ENCODE measurements around the gene BRSK1.
"Not testable (repeated sequence)": the region's sequence is repeated elsewhere in the genome, so short reads cannot be mapped to it uniquely, and the experiment has no call there.

BRSK1 gene

DNA sequence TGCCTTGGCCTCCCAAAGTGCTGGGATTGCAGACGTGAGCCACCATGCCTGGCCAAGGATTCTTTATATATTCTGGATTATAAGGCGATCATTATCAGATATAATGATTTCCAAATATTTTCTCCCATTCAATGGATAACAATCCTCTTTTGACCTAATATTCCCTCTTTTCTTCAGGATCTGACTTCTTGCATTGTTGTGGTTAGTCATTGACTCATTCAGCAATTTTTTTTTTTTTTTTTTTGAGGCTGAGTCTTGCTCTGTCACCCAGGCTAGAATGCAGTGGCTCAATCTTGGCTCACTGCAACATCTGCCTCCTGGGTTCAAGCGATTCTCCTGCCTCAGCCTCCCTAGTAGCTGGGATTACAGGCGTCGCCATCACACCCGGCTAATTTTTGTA is 46.0 kb downstream of the BRSK1 start:
- DNase-seq (ENCODE audit: low read depth) = not testable (repeated sequence)

DNA sequence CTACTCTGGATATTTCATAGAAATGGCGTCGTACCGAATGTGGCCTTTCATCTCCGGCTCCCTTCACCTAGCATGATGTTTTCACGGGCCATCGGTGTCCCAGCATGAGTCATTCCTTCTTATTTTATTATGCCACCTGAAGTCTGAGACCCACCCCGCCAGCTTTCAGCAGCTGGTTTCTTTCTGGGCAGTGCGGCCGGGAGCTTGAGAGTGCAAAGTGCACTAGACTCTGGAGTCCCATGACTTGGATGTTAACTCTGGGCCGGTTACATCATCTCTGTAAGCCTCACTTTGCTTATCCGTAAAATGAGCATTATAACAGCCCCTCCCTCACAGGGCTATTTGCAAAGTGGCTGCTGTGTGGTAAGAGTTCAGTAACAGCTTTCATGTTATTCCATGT is 50.1 kb downstream of the BRSK1 start:
- DNase-seq (ENCODE audit: low read depth) = no peak

GRCh38 chr19:55336101-55336500 is 52.3 kb downstream of the BRSK1 start:
- no peak for DNase-seq (ENCODE audit: low read depth)

DNA sequence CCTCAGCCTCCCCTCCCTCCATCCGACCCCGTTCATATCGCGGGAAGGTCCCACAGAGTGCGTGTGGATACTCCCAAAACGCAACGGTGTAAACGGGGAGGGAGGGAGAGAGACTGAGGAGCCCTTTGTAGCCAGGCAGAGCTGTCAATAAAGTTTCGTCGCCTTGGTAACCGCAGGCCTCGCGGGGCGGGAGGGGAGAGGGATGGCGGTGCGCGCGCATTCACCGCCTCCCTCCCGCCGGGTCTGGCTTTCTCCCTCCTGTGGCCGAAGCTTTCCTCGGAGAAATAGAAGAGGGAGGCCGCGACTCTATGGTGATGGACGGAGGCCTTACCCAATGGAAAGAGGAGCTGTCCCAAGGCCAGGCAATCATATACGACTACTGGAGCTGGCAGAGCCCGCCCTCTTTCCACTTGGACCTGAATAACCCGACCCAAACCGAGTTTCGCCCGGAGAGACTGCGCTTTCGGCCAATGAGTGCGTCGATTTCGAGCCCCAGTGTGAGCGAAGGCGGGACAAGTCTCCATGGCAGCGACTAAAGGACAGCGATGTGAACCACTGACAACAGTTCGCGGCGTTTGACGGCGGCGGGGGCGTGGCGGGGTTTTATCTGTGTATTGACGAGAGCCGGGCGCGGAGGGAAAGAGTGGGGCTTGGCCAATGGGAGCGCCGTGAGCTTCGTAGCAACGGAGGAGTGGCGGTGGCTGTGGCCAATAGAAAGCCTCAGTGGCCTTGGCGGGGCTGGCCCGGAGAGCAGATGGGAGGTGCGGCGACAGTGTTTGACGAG is 55.5 kb downstream of the BRSK1 start, which contains the start of gene KMT5C:
Gene KMT5C, plus strand, starts transcription at position 772 of the 784 bp plus-strand sequence. CDS start 2,061 bp downstream, outside the sequence.
- DNase-seq (ENCODE audit: low read depth) = peak; percentile 100

DNA sequence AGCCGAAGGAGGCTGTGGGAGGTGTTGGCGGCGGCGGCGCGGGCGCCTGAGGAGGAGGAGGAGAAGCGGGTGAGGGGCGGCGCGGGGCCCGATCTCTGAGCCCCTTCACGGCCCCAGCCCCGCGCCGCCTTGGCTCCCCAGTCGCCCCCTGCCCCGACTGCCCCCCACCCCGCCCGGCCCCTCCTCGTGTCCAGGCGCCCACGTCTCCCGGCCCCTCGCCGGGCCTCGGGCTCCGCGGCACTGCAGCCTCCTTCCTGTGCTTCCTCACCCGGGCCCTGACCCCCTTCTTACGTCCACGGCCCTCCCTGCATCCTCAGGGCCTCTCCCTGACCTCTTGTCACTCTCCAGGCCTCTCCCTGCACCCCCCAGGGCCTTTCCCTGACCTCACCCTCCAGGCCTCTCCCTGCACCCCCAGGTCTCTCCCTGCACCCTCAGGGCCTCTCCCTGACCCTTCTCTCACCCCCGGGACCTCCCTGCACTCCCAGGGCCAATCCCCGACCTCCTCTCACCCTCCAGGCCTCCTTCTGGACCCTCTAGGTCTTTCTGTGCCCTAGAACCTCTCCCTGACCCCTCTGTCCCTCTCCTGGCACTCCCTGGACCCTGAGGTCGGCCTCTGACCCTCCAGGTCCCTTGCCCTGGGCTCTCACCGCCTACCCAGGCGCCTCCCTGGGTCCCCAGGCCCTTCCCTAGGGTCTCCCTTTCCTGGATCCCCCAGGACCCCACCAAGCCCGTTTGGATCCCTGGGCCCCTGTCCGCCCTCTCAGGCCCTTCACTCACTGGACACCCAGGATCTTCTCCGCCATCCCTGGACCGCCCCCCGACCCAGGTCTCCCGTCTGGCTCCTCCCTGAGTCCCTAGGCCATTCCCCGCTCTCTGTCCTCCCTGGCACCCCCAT is 56.3 kb downstream of the BRSK1 start:
- no peak for DNase-seq (ENCODE audit: low read depth)

- no peak for DNase-seq (ENCODE audit: low read depth)
Measured at GRCh38 chr19:55340784-55341147, 57.0 kb downstream of the BRSK1 start.

GRCh38 chr19:55341171-55341588 is 57.4 kb downstream of the BRSK1 start:
- DNase-seq (ENCODE audit: low read depth) = no peak

- DNase-seq (ENCODE audit: low read depth) = no peak
Measured at GRCh38 chr19:55341595-55342531, 58.1 kb downstream of the BRSK1 start.

GRCh38 chr19:55344444-55344843 is 60.6 kb downstream of the BRSK1 start:
- DNase-seq (ENCODE audit: low read depth) = no peak

DNA sequence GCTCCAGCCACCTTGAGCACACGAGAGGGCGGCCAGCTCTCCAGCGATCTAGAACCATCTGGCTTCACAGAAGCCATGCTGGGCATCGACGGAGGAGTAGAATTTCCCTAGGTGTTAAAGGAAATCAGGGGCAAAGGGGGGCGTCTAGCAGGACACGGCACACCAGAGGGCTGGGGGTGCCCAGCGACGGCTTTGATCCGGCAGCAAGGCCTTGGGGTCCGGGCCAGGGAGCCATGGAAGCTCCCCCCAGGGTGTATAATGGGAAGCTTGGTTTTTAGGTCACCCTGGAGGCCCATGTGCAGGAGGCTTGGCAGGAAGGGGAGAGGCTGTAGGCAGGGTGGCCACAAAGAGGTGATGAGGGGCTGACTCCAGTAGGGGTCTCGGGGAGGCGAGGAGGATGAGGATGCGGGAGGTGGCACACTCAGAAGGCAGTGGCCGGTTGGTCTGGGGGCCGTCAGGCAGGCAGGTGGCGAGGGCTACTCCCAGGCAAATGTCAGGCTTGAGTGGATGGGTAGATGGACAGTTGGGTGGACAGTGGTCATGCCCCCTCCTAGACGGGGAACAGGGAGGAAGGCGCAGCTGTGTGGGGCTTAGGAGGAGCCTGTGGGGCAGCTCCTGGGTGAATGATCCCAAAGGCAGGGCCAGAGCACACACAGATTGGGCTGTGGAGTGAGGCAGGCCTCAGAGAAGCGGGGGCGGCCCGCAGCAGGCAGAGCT is 61.5 kb downstream of the BRSK1 start:
- DNase-seq (ENCODE audit: low read depth) = no peak

DNA sequence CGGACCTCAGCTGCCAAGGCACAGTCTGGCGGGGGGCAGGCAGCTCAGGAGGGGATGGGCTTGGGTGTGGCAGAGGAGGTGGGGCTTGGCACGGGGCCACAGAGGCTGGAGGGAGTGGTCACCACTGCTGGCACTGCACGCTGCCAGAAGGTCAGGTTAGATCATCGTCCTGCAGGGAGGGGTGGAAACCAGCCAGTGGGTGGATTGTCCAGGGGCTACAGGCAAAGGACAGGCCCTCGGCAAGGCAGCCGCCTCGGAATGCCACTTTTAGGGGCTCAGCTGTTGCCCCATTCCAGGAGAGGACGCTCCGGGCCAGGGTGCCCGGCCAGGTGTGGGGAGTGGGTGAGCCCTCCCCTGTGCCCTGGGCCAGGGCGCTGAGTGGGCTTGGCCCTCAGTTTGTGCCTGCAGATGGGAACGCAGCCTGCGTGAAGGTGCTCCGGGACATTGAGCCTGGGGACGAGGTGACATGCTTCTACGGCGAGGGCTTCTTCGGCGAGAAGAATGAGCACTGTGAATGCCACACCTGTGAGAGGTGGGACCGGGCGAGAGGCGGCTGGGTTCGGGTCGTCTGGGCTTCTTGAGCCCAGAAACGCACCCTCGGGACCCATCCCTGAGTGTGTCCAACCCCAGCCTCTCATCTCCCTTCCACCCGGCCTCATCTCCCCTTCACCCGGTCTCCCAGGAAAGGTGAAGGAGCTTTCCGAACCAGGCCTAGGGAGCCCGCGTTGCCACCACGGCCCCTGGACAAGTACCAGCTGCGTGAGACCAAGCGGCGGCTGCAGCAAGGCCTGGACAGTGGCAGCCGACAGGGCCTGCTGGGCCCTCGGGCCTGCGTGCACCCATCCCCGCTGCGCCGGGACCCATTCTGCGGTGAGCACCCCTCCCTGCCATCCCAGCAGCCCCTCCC is 62.3 kb downstream of the BRSK1 start:
- DNase-seq (ENCODE audit: low read depth) = no peak

GRCh38 chr19:55346725-55347441 is 63.1 kb downstream of the BRSK1 start:
- DNase-seq (ENCODE audit: low read depth) = no peak

- DNase-seq (ENCODE audit: low read depth) = no peak
Measured at GRCh38 chr19:55347442-55348009, 63.7 kb downstream of the BRSK1 start.

DNA sequence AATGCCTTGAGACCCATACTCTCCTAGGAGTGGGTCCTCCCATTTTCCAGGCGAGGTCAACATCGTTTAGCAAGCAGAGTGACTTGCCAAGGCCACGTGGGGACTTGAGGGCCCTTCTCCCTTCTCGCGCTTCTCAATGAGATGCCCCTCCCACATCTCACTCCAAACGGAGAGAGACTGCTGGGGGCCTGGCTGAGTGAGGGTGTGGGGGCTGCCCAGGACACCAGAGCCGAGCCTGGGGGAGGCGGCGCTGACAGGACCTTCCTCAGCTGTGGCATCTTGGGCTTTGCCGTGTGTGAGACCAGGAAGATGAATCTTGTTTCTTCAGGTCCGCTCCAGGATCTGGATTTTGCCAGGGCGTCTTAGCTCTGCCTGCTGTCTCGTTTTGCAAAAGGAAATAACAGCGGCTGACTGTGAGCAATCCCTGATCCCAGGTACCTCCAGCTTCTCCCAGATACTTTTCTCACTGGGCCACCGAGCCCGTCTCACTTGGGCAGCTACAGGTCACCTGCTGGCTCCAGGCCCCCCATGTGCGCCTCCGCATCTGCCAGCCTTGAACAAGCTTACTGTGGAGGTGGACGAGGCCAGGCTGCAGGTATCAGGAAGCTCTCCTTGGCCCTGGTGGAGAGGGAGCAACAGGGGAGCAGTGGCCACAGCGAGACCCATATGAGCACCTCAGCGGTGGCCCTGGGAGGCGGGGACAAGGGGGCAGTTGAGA is 64.7 kb downstream of the BRSK1 start:
- DNase-seq (ENCODE audit: low read depth) = no peak

- DNase-seq (ENCODE audit: low read depth) = no peak
Measured at GRCh38 chr19:55350620-55351315, 67.0 kb downstream of the BRSK1 start.

DNA sequence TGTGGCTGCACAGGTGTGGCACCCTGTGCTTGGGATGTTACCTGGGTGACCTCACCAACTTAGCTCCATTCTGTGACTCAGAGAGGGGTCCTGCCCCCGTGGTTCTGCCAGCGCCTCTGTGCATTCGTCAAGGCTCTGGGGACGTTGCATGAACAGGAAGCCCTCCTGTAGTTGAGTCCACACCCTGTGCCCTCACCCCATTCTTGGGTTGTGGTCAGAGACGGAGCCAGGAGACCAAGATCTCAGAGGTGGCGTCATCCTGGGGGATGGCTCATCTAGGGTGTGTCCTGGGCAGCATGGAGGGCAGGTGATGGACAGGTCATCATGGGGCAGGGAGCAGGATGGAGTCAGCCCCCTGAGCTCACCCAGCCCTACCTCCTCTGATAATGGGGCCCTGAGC is 68.2 kb downstream of the BRSK1 start:
- DNase-seq (ENCODE audit: low read depth) = no peak

DNA sequence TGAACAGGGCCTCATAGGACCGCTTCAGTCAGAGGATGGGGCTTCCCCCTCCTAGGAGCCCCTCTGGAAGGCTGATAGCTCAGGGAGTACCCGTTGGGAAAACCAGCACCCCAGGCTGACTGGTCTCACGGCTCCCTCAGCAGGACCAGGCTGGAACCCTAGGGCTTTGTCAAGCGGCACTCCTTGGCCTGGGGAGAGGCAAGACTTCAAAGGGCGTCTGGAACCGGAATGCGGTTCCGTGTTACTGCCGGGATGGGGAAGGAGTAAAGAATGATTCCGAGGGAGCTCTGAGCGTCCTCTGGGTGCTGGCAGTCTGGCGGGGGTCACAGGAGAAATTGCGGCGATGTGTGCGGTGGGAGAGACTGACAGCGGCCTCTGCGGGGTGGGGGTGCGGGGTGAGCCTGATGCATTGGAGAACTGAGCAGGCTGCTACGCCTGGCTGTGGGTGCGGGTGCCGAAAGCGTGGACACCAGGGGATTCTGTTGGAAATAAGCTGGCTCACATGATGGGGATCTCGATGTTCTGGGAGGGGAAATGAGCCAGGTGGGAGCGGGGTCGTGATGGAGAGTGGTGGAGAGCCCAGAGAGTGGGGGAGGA is 68.8 kb downstream of the BRSK1 start:
- DNase-seq (ENCODE audit: low read depth) = no peak

All from non-pigmented ciliary epithelial cell (primary cell).